Right atrium auricular region (tissue), 2 donors: ENCODE results near the gene P4HB. TPM values are rescaled to one million over a fixed set of nuclear protein-coding genes. Genes with fewer than 3 reads are reported as not detected.

Experiments
- DNase-seq: peaks from one replicate; pipeline ENCODE4 v3.0.0-alpha.2; 2019; ENCODE audit warnings: low spot score
- H3K27ac ChIP-seq, 2 donors: fragments of 200-600 bp; sonication (generic); 1 replicate in 1 of 2; 2 replicates in 1 of 2; pipeline ENCODE4 v1.5.1; 2016 to 2019
- H3K27me3 ChIP-seq, 2 donors: fragments of 200-600 bp; sonication (generic); one replicate each; pipeline versions ENCODE4 v1.5.1 to v1.6.0; 2017 to 2019
- H3K36me3 ChIP-seq: fragments of 200-600 bp; sonication (generic); one replicate; pipeline ENCODE4 v1.5.1; 2016
- H3K4me1 ChIP-seq, 2 donors: fragments of 200-600 bp; sonication (generic); one replicate each; pipeline versions ENCODE4 v1.5.1 to v1.6.0; 2017 to 2019
- H3K4me3 ChIP-seq, 2 donors: fragments of 200-600 bp; sonication (generic); 1 replicate in 1 of 2; 2 replicates in 1 of 2; pipeline ENCODE4 v1.5.1; 2017 to 2019; ENCODE audit warnings: mild to moderate bottlenecking in 1 of 2, moderate library complexity in 1 of 2
- H3K9me3 ChIP-seq, 2 donors: fragments of 200-600 bp; sonication (generic); one replicate each; pipeline ENCODE4 v1.5.1; 2019
- CTCF ChIP-seq, 2 donors: fragments of 200-600 bp; sonication (generic); IDR thresholded peaks; one replicate each; pipeline ENCODE4 v1.5.1; 2019; ENCODE audit warnings: antibody characterized with exemption in 2 of 2
- total RNA-seq, 2 donors: library from RNA; depleted of rRNA; stranded (reverse); fragments of >200 nt; gene quantifications; one replicate each; pipeline ENCODE4 v1.1.0, GENCODE V29; 2016

The P4HB gene
- total RNA-seq = 100 to 1,000 TPM; 321 to 426 TPM

- peak within 1 kb of the TSS; percentile 96 to 99 for H3K27ac ChIP-seq
- no peak for TF ChIP-seq CTCF (IDR thresholded peaks at IDR 0.05)
- no peaks in the 10 kb centered on the region for H3K27me3 ChIP-seq
- DNase-seq = peak; percentile 100
- H3K9me3 ChIP-seq = no peaks in the 10 kb centered on the region
- peak within 1 kb of the TSS; percentile 91 to 97 for H3K4me3 ChIP-seq
- peaks cover 38% of the 10 kb centered on the region for H3K36me3 ChIP-seq
- H3K4me1 ChIP-seq = peaks cover 0 to 47% of the 10 kb centered on the region in 2 donors
These were observed at the start of gene P4HB for GRCh38 chr17:81859906-81860755. P4HB (minus strand) TSS chr17:81860535; CDS start chr17:81860471, 64 bp downstream.

- H3K27me3 ChIP-seq = no peaks in the 10 kb centered on the region
- peaks cover 0 to 17% of the 10 kb centered on the region in 2 donors for H3K4me1 ChIP-seq
- no peaks in the 10 kb centered on the region for H3K9me3 ChIP-seq
- H3K27ac ChIP-seq = no peak overlapping the region
- H3K4me3 ChIP-seq = no peak overlapping the region
- no peak for TF ChIP-seq CTCF (IDR thresholded peaks at IDR 0.05)
- H3K36me3 ChIP-seq = peaks cover 12% of the 10 kb centered on the region
- DNase-seq = no peak
These were observed 48.9 kb upstream of the P4HB start for GRCh38 chr17:81909231-81909630.

- H3K36me3 ChIP-seq = peaks cover 8% of the 10 kb centered on the region
- no peak for DNase-seq
- no peak for TF ChIP-seq CTCF (IDR thresholded peaks at IDR 0.05)
These were observed 48.5 kb upstream of the P4HB start for GRCh38 chr17:81908793-81909192.

GRCh38 chr17:81907219-81908145 is 47.1 kb upstream of the P4HB start:
- Histone ChIP-seq H3K4me3 (no peak overlapping the region), H3K9me3 (no peaks in the 10 kb centered on the region), H3K27ac (no peak overlapping the region), H3K36me3 (no peaks in the 10 kb centered on the region), H3K27me3 (no peaks in the 10 kb centered on the region), H3K4me1 (peaks cover 0 to 20% of the 10 kb centered on the region in 2 donors)
- no peak for TF ChIP-seq CTCF (IDR thresholded peaks at IDR 0.05)
- DNase-seq = no peak

More at GRCh38 chr17:81908793-81909192, 48.5 kb upstream of the P4HB start:
- Histone ChIP-seq H3K9me3 (no peaks in the 10 kb centered on the region), H3K27ac (no peak overlapping the region), H3K4me1 (peaks cover 0 to 17% of the 10 kb centered on the region in 2 donors), H3K27me3 (no peaks in the 10 kb centered on the region), H3K4me3 (no peak overlapping the region)

GRCh38 chr17:81906476-81907218 is 46.3 kb upstream of the P4HB start:
- no peak for TF ChIP-seq CTCF (IDR thresholded peaks at IDR 0.05)
- Histone ChIP-seq H3K4me1 (peaks cover 0 to 21% of the 10 kb centered on the region in 2 donors), H3K4me3 (no peak overlapping the region), H3K36me3 (no peaks in the 10 kb centered on the region), H3K27ac (no peak overlapping the region), H3K9me3 (no peaks in the 10 kb centered on the region), H3K27me3 (no peaks in the 10 kb centered on the region)
- no peak for DNase-seq
